ENCODE data around the gene DEFB110. TPM values are rescaled to one million over a fixed set of nuclear protein-coding genes. Genes with fewer than 3 reads are reported as not detected.

The DEFB110 gene
- total RNA-seq, 1 donor: not detected

DNA sequence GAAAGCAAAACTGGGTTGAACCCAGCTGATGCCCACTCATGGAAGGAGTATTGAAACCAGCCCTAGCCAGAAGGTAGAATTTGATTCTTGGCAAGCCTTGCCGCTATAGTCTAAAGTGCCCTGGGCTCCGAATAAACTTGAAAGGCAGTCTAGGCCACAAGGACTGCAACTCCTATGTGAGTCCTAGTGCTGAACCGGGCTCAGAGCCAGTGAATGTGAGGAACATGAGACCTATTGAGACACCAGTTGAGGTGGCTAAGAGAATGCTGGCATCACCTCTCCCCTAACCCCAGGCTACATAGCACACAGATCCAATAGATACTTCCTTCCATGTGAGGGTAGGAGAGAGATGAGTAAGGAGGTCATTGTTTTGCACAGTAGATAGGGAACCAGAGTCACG lies 3.5 kb upstream of the DEFB110 start:
- no peak for DNase-seq (ENCODE audit: insufficient read length, low spot score, missing footprints)
- H4K20me1 ChIP-seq (ENCODE audit: insufficient read depth, low read length): no peaks in the 10 kb centered on the region
- no peaks in the 10 kb centered on the region for H3K9me3 ChIP-seq (ENCODE audit: low read depth, low read length)
- H3K27me3 ChIP-seq (ENCODE audit: insufficient read depth, low read length): no peaks in the 10 kb centered on the region
- no peak overlapping the region for H3K27ac ChIP-seq (ENCODE audit: low read depth, low read length)
- H3K79me2 ChIP-seq (ENCODE audit: insufficient read depth, low read length): no peaks in the 10 kb centered on the region
- H3K36me3 ChIP-seq (ENCODE audit: insufficient read depth, low read length): no peaks in the 10 kb centered on the region
- H2AFZ ChIP-seq (ENCODE audit: low read length): no peak overlapping the region
- H3K4me2 ChIP-seq (ENCODE audit: insufficient read depth, low read length): no peak overlapping the region
- no peak overlapping the region for H3K4me3 ChIP-seq (ENCODE audit: insufficient read depth, low read length)
- H3K4me1 ChIP-seq (ENCODE audit: insufficient read depth, low read length): no peaks in the 10 kb centered on the region
- TF ChIP-seq, protein P1, sequence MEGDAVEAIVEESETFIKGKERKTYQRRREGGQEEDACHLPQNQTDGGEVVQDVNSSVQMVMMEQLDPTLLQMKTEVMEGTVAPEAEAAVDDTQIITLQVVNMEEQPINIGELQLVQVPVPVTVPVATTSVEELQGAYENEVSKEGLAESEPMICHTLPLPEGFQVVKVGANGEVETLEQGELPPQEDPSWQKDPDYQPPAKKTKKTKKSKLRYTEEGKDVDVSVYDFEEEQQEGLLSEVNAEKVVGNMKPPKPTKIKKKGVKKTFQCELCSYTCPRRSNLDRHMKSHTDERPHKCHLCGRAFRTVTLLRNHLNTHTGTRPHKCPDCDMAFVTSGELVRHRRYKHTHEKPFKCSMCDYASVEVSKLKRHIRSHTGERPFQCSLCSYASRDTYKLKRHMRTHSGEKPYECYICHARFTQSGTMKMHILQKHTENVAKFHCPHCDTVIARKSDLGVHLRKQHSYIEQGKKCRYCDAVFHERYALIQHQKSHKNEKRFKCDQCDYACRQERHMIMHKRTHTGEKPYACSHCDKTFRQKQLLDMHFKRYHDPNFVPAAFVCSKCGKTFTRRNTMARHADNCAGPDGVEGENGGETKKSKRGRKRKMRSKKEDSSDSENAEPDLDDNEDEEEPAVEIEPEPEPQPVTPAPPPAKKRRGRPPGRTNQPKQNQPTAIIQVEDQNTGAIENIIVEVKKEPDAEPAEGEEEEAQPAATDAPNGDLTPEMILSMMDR (IDR thresholded peaks at IDR 0.05; ENCODE audit: extremely low read depth, low read depth, low read length): no peak

DNA sequence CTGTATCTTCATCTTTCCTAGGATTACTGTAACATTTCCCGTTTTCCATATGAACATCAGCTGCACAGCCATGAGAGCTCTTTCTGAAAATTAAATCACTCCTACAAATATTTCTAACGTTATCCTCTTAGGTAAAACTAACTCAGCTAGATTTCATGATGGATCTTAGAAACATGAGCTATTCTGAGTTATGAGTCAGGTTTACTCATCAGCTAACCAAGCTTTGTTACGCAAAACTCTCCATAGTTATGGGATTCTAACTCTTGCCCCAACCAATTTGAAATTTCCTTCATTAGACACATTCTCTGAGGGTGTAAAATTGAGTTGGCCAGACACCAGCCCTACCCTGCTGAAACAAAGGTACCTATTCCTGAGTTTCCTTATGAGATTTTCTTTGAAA lies 14.0 kb downstream of the DEFB110 start:
- no peak overlapping the region for H3K4me3 ChIP-seq (ENCODE audit: insufficient read depth, low read length)
- no peak overlapping the region for H3K4me2 ChIP-seq (ENCODE audit: insufficient read depth, low read length)
- no peaks in the 10 kb centered on the region for H3K36me3 ChIP-seq (ENCODE audit: insufficient read depth, low read length)
- no peaks in the 10 kb centered on the region for H4K20me1 ChIP-seq (ENCODE audit: insufficient read depth, low read length)
- H3K4me1 ChIP-seq (ENCODE audit: insufficient read depth, low read length): no peaks in the 10 kb centered on the region
- no peaks in the 10 kb centered on the region for H3K79me2 ChIP-seq (ENCODE audit: insufficient read depth, low read length)
- DNase-seq (ENCODE audit: insufficient read length, low spot score, missing footprints): no peak
- TF ChIP-seq, protein P1 (IDR thresholded peaks at IDR 0.05; ENCODE audit: extremely low read depth, low read depth, low read length): no peak
- no peaks in the 10 kb centered on the region for H3K9me3 ChIP-seq (ENCODE audit: low read depth, low read length)
- H3K27ac ChIP-seq (ENCODE audit: low read depth, low read length): no peak overlapping the region
- no peaks in the 10 kb centered on the region for H3K27me3 ChIP-seq (ENCODE audit: insufficient read depth, low read length)
- H2AFZ ChIP-seq (ENCODE audit: low read length): no peak overlapping the region

DNA sequence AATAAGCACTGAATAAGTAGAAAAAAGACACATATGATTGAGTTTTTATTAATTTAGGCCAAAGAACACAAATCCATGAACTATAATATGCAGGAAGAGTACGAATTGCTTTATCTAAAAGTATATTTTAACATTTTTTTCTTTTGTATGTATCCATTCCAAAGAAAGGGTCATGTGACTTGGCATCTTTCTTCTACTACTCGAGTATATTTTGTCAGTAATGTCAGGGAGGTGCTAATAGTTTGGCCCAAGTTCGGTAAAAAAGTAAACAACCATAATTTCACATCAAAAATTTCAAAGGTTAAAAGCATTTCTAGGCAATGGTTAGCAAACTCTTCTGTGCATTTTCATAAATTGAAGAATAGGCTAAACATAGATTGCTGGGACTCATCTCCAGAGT lies 18.7 kb downstream of the DEFB110 start:
- Histone ChIP-seq H3K4me1 (ENCODE audit: insufficient read depth, low read length) (no peaks in the 10 kb centered on the region), H3K4me2 (ENCODE audit: insufficient read depth, low read length) (no peak overlapping the region), H3K27ac (ENCODE audit: low read depth, low read length) (no peak overlapping the region), H3K4me3 (ENCODE audit: insufficient read depth, low read length) (no peak overlapping the region), H3K79me2 (ENCODE audit: insufficient read depth, low read length) (no peaks in the 10 kb centered on the region), H3K27me3 (ENCODE audit: insufficient read depth, low read length) (no peaks in the 10 kb centered on the region), H2AFZ (ENCODE audit: low read length) (no peak overlapping the region), H3K9me3 (ENCODE audit: low read depth, low read length) (no peaks in the 10 kb centered on the region), H3K36me3 (ENCODE audit: insufficient read depth, low read length) (no peaks in the 10 kb centered on the region), H4K20me1 (ENCODE audit: insufficient read depth, low read length) (no peaks in the 10 kb centered on the region)
- DNase-seq (ENCODE audit: insufficient read length, low spot score, missing footprints): peak; percentile 30
- TF ChIP-seq, protein P1 (IDR thresholded peaks at IDR 0.05; ENCODE audit: extremely low read depth, low read depth, low read length): no peak

DNA sequence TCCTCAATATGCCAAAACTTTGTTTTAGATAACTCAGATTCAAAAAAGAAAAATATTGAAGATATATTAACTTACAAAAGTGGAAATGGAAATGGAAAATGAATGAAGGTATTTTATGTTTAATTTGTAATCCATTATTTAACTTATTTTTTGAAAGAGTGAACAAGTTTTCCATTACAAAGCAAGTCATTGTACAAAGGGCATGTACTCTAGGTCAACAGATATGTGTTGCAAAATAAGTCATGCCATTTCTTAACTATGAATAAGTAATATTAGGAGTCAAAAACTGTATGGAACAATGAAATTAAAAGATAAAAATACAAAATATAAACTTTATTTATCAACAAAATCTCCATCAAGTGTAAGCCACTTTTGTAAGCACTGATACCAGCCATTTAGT lies 26.5 kb downstream of the DEFB110 start:
- no peaks in the 10 kb centered on the region for H3K79me2 ChIP-seq (ENCODE audit: insufficient read depth, low read length)
- TF ChIP-seq, protein P1 (IDR thresholded peaks at IDR 0.05; ENCODE audit: extremely low read depth, low read depth, low read length): no peak
- H3K4me1 ChIP-seq (ENCODE audit: insufficient read depth, low read length): no peaks in the 10 kb centered on the region
- H3K27me3 ChIP-seq (ENCODE audit: insufficient read depth, low read length): no peaks in the 10 kb centered on the region
- H3K9me3 ChIP-seq (ENCODE audit: low read depth, low read length): no peaks in the 10 kb centered on the region
- no peak for DNase-seq (ENCODE audit: insufficient read length, low spot score, missing footprints)
- H2AFZ ChIP-seq (ENCODE audit: low read length): no peak overlapping the region
- no peak overlapping the region for H3K4me3 ChIP-seq (ENCODE audit: insufficient read depth, low read length)
- H3K27ac ChIP-seq (ENCODE audit: low read depth, low read length): no peak overlapping the region
- no peaks in the 10 kb centered on the region for H4K20me1 ChIP-seq (ENCODE audit: insufficient read depth, low read length)
- no peaks in the 10 kb centered on the region for H3K36me3 ChIP-seq (ENCODE audit: insufficient read depth, low read length)
- H3K4me2 ChIP-seq (ENCODE audit: insufficient read depth, low read length): no peak overlapping the region

All from osteoblast (primary cell).